ENCODE data around the gene CTRL.

DNA sequence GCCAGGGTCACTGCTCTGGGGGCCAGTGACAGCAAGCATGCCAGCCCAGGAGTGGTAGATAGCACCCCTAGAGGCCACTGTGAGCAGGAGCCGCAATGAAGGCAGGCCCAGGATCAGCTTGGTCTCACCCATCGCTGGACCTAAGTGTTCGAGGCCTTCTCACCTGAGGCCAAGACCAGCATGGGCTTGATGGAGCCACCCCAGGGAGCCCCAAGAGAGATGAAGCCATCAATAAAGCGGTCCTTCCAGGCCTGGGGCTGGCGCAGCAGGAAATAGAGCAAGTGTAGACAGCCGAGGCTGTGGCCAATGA is 10.5 kb upstream of the CTRL start:
- no peak for TF ChIP-seq POLR2A (IDR thresholded peaks at IDR 0.05)
- TF ChIP-seq, protein P1, sequence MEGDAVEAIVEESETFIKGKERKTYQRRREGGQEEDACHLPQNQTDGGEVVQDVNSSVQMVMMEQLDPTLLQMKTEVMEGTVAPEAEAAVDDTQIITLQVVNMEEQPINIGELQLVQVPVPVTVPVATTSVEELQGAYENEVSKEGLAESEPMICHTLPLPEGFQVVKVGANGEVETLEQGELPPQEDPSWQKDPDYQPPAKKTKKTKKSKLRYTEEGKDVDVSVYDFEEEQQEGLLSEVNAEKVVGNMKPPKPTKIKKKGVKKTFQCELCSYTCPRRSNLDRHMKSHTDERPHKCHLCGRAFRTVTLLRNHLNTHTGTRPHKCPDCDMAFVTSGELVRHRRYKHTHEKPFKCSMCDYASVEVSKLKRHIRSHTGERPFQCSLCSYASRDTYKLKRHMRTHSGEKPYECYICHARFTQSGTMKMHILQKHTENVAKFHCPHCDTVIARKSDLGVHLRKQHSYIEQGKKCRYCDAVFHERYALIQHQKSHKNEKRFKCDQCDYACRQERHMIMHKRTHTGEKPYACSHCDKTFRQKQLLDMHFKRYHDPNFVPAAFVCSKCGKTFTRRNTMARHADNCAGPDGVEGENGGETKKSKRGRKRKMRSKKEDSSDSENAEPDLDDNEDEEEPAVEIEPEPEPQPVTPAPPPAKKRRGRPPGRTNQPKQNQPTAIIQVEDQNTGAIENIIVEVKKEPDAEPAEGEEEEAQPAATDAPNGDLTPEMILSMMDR (IDR thresholded peaks at IDR 0.05), result peak; percentile 35 to 70 (median 54)
